Peyer's patch (tissue), 4 donors: ENCODE results near the gene GRIP1. TPM values are rescaled to one million over a fixed set of nuclear protein-coding genes. Genes with fewer than 3 reads are reported as not detected.

Experiments used
- DNase-seq, 3 donors: peaks; one replicate each; pipeline ENCODE4 v3.0.0-alpha.2; 2017 to 2019
- H3K27ac ChIP-seq, 4 donors: fragments of 200-600 bp; sonication (generic); one replicate each; pipeline ENCODE4 v1.5.1; 2016 to 2019
- H3K27me3 ChIP-seq, 2 donors: fragments of 200-600 bp; sonication (generic); one replicate each; pipeline ENCODE4 v1.5.1; 2019
- H3K36me3 ChIP-seq, 3 donors: fragments of 200-600 bp; sonication (generic); one replicate each; pipeline ENCODE4 v1.5.1; 2016 to 2019
- H3K4me1 ChIP-seq, 4 donors: fragments of 200-600 bp; sonication (generic); one replicate each; pipeline ENCODE4 v1.5.1; 2016 to 2019
- H3K4me3 ChIP-seq, 4 donors: fragments of 200-600 bp; sonication (generic); 1 replicate in 3 of 4; 2 replicates in 1 of 4; pipeline ENCODE4 v1.5.1; 2016 to 2019; ENCODE audit warnings: mild to moderate bottlenecking in 1 of 4
- H3K9me3 ChIP-seq, 4 donors: fragments of 200-600 bp; sonication (generic); one replicate each; pipeline ENCODE4 v1.5.1; 2016 to 2019; ENCODE audit warnings: mild to moderate bottlenecking in 1 of 4
- POLR2A ChIP-seq, 2 donors: fragments of 450-650 bp; IDR thresholded peaks; one replicate each; pipeline ENCODE4 v1.5.1; 2017; ENCODE audit warnings: antibody characterized with exemption in 2 of 2, mild to moderate bottlenecking in 2 of 2, moderate library complexity in 2 of 2
- total RNA-seq, 4 donors: library from RNA; depleted of rRNA; stranded (reverse); fragments of >200 nt; gene quantifications; one replicate each; pipeline ENCODE4 v1.1.0, GENCODE V29; 2016
- TF ChIP-seq, protein P1 (sequence below), 6 experiments: fragments of 450-650 bp in 4 of 6; fragments of 200-600 bp in 2 of 6; sonication (generic) in 1 of 6; IDR thresholded peaks; one replicate each; pipeline ENCODE4 v1.5.1; 2017 to 2019; ENCODE audit warnings: antibody characterized with exemption in 6 of 6, mild to moderate bottlenecking in 3 of 6, moderate library complexity in 1 of 6

Gene GRIP1
- total RNA-seq, 4 donors from 2014 or later, result 0.66 to 5.2 (median 1.4) TPM

DNA sequence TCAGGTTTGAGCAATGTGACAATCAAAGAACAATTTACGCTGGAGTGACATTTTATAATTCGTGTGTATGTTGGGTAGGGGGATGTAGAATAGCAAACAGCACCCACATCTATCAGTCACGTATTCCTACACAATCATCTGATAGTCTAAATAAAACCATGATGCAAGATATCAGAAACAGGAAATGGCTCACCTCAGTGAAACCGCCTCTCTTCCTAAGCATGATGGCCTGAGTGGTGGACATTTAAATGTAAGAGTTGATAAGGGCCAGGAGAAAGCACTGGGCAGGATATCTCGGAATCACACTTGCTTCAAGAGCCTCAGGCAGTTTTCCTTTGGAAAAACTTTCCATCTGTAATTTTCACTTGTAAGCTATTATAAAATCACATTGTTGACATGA, 128.2 kb downstream of the GRIP1 start:
- no peak overlapping the region for H3K4me3 ChIP-seq
- no peaks in the 10 kb centered on the region for H3K9me3 ChIP-seq

DNA sequence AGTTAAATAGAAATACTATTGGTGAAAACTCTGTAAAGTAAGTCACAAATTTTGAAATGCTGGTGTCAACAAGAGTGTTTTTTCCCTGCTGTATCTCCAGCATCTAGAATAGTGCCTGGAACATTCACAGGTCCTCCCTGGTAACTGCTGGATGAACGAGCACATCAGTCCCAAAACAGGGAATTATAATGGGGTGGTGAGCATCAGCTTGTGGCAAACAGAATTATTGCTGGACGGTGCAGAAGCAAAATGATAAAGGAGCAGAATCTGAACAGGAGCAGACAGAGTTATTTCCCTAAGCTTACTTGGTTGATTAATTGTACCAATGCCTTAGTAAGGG, 129.9 kb downstream of the GRIP1 start:
- Histone ChIP-seq H3K27ac (no peak overlapping the region), H3K4me3 (no peak overlapping the region)
- TF ChIP-seq, protein P1, sequence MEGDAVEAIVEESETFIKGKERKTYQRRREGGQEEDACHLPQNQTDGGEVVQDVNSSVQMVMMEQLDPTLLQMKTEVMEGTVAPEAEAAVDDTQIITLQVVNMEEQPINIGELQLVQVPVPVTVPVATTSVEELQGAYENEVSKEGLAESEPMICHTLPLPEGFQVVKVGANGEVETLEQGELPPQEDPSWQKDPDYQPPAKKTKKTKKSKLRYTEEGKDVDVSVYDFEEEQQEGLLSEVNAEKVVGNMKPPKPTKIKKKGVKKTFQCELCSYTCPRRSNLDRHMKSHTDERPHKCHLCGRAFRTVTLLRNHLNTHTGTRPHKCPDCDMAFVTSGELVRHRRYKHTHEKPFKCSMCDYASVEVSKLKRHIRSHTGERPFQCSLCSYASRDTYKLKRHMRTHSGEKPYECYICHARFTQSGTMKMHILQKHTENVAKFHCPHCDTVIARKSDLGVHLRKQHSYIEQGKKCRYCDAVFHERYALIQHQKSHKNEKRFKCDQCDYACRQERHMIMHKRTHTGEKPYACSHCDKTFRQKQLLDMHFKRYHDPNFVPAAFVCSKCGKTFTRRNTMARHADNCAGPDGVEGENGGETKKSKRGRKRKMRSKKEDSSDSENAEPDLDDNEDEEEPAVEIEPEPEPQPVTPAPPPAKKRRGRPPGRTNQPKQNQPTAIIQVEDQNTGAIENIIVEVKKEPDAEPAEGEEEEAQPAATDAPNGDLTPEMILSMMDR (IDR thresholded peaks at IDR 0.05), result no peak
- TF ChIP-seq POLR2A (IDR thresholded peaks at IDR 0.05), result no peak

More for the DNA sequence above, 128.2 kb downstream of the GRIP1 start:
- no peak for DNase-seq
- no peak for TF ChIP-seq POLR2A (IDR thresholded peaks at IDR 0.05)
- TF ChIP-seq, protein P1 (IDR thresholded peaks at IDR 0.05), result no peak
- H3K36me3 ChIP-seq, result no peaks in the 10 kb centered on the region
- no peaks in the 10 kb centered on the region for H3K27me3 ChIP-seq
- H3K4me1 ChIP-seq, result no peaks in the 10 kb centered on the region
- no peak overlapping the region for H3K27ac ChIP-seq

DNA sequence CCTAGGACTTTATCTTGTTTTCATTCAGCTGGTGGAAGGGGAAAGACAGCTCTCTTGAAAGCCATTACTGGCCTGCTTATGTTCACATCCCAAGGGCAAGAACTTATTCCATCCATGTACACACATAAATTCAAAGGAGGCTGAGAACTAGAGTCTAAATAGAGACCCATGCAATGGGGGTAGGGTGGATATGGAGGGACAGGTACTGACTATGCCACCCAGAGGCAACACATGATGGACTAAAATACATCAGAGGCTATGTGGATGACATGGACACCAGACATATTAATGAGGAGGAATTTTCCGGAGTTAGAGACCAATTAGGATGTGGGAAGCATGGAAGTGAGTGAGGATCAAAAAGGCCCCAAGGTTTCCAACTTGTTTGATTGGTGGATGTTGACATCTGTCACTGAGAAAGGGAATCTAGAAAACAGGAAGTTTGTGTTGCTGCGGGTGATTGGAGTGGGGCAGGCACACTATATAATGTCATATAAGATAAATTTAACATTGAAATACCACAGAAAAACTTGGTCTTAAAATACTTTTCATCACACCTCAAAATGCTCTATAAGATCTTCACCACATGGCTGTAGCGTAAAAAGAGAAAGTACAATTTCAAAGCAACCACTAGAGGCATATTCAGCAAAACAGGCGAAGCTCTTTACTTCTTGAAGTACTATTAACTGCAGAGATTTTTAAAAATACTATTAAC, 130.4 kb downstream of the GRIP1 start:
- H3K27ac ChIP-seq, result no peak overlapping the region
- H3K27me3 ChIP-seq, result no peaks in the 10 kb centered on the region
- TF ChIP-seq POLR2A (IDR thresholded peaks at IDR 0.05), result no peak
- TF ChIP-seq, protein P1 (IDR thresholded peaks at IDR 0.05), result no peak
- no peaks in the 10 kb centered on the region for H3K9me3 ChIP-seq
- H3K4me3 ChIP-seq, result no peak overlapping the region
- no peak for DNase-seq
- H3K4me1 ChIP-seq, result no peaks in the 10 kb centered on the region
- H3K36me3 ChIP-seq, result no peaks in the 10 kb centered on the region

More for the DNA sequence above, 129.9 kb downstream of the GRIP1 start:
- no peak for DNase-seq
- Histone ChIP-seq H3K36me3 (no peaks in the 10 kb centered on the region), H3K9me3 (no peaks in the 10 kb centered on the region), H3K27me3 (no peaks in the 10 kb centered on the region), H3K4me1 (no peaks in the 10 kb centered on the region)

DNA sequence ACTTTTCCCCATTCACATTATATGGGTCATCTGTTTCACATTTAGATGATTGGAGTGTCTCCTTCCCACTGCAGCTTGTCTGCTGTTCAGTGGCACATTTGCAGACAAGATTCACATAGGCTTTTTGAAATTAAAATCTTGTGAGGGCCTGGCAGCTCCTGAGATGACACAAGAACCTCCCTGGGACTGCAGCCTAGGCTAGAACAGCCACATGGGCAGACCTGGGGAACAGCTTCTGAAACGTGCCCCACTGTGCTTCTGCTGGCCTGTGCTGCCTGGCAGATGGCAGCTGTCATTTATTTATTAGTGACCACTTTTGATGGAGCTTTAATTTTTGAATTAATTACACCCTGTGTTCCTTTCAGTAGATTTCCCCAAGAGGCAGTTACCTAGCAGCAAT, 137.4 kb downstream of the GRIP1 start:
- no peak for DNase-seq
- Histone ChIP-seq H3K27ac (no peak overlapping the region), H3K9me3 (no peaks in the 10 kb centered on the region), H3K4me3 (no peak overlapping the region), H3K4me1 (no peaks in the 10 kb centered on the region), H3K36me3 (no peaks in the 10 kb centered on the region), H3K27me3 (no peaks in the 10 kb centered on the region)
- TF ChIP-seq POLR2A (IDR thresholded peaks at IDR 0.05), result no peak
- TF ChIP-seq, protein P1 (IDR thresholded peaks at IDR 0.05), result no peak

- H3K9me3 ChIP-seq, result no peaks in the 10 kb centered on the region
- H3K27ac ChIP-seq, result no peak overlapping the region
- DNase-seq, result no peak
- no peaks in the 10 kb centered on the region for H3K36me3 ChIP-seq
- TF ChIP-seq POLR2A (IDR thresholded peaks at IDR 0.05), result no peak
- TF ChIP-seq, protein P1 (IDR thresholded peaks at IDR 0.05), result no peak
- H3K4me3 ChIP-seq, result no peak overlapping the region
- H3K4me1 ChIP-seq, result no peaks in the 10 kb centered on the region
- H3K27me3 ChIP-seq, result no peaks in the 10 kb centered on the region
These were observed 139.4 kb downstream of the GRIP1 start for GRCh38 chr12:66539431-66539830.
